MM.1S (cell line): ENCODE data around the gene METTL27.
"Not testable (repeated sequence)": the region's sequence is repeated elsewhere in the genome, so short reads cannot be mapped to it uniquely, and the experiment has no call there.

Experiments
- DNase-seq: peaks from one replicate; pipeline ENCODE4 v3.0.0-alpha.2; 2015
- H2AFZ ChIP-seq: fragments of 300-600 bp; sonication (generic); 2 replicates; pipeline ENCODE4 v1.6.0; 2016; ENCODE audit warnings: antibody characterized with exemption, low read length
- H3F3A ChIP-seq: fragments of 300-600 bp; sonication (generic); 2 replicates; pipeline ENCODE4 v1.6.1; 2016; ENCODE audit warnings: mild to moderate bottlenecking, antibody characterized with exemption, low read length, moderate library complexity, mixed read lengths; ENCODE audit not compliant: insufficient read depth
- H3K27ac ChIP-seq: fragments of 300-600 bp; sonication (generic); 2 replicates; pipeline ENCODE4 v1.5.1; 2016; ENCODE audit warnings: mild to moderate bottlenecking, low read length
- H3K27me3 ChIP-seq: fragments of 300-600 bp; sonication (generic); replicated peaks from 2 replicates; pipeline ENCODE4 v1.6.0; 2016; ENCODE audit warnings: low read length; ENCODE audit not compliant: insufficient read depth
- H3K36me3 ChIP-seq: fragments of 300-600 bp; sonication (generic); replicated peaks from 2 replicates; pipeline ENCODE4 v1.6.1; 2016; ENCODE audit warnings: mild to moderate bottlenecking, low read length, mixed read lengths; ENCODE audit not compliant: insufficient read depth
- H3K4me1 ChIP-seq: fragments of 300-600 bp; sonication (generic); 2 replicates; pipeline ENCODE4 v1.6.1; 2016; ENCODE audit warnings: low read length, mixed read lengths
- H3K4me2 ChIP-seq: fragments of 300-600 bp; sonication (generic); 2 replicates; pipeline ENCODE4 v1.6.0; 2016; ENCODE audit warnings: low read depth, low read length
- H3K4me3 ChIP-seq: fragments of 300-600 bp; sonication (generic); 2 replicates; pipeline ENCODE4 v1.5.1; 2016; ENCODE audit warnings: low read length, mixed read lengths
- H3K79me2 ChIP-seq: fragments of 300-600 bp; sonication (generic); 2 replicates; pipeline ENCODE4 v1.6.1; 2016; ENCODE audit warnings: mixed run types, low read length, mixed read lengths
- H3K9ac ChIP-seq: fragments of 300-600 bp; sonication (generic); 2 replicates; pipeline ENCODE4 v1.6.1; 2016; ENCODE audit warnings: low read length, mixed read lengths
- H3K9me2 ChIP-seq: fragments of 300-600 bp; sonication (generic); replicated peaks from 2 replicates; pipeline ENCODE4 v1.6.1; 2016; ENCODE audit warnings: mild to moderate bottlenecking, low read length, mixed read lengths; ENCODE audit not compliant: insufficient read depth
- H3K9me3 ChIP-seq: fragments of 300-600 bp; sonication (generic); replicated peaks from 2 replicates; pipeline ENCODE4 v1.6.1; 2016; ENCODE audit warnings: mild to moderate bottlenecking, low read length, mixed read lengths; ENCODE audit not compliant: insufficient read depth
- H4K20me1 ChIP-seq: fragments of 300-600 bp; sonication (generic); 2 replicates; pipeline ENCODE4 v1.6.1; 2016; ENCODE audit warnings: mild to moderate bottlenecking, low read length, moderate library complexity, mixed read lengths; ENCODE audit not compliant: insufficient read depth
- CTCF ChIP-seq: fragments of 300-600 bp; sonication (generic); IDR thresholded peaks from 2 replicates; pipeline ENCODE4 v1.5.1; 2016; ENCODE audit warnings: antibody characterized with exemption, low read length, mixed read lengths
- EZH2 ChIP-seq: fragments of 300-600 bp; sonication (generic); optimal IDR thresholded peaks from 2 replicates; pipeline ENCODE3; 2017; ENCODE audit warnings: low read depth, mild to moderate bottlenecking, antibody characterized with exemption, low read length, mixed read lengths
- EZH2phosphoT487 ChIP-seq: fragments of 300-600 bp; sonication (generic); IDR thresholded peaks from 2 replicates; pipeline ENCODE4 v1.6.1; 2018; ENCODE audit warnings: antibody characterized with exemption, low read length

The METTL27 gene

GRCh38 chr7:73885433-73885974, 43.2 kb upstream of the METTL27 start:
- no peak overlapping the region for H3K27ac ChIP-seq
- no peaks in the 10 kb centered on the region for H4K20me1 ChIP-seq
- H3K79me2 ChIP-seq: no peaks in the 10 kb centered on the region
- H3F3A ChIP-seq: no peaks in the 10 kb centered on the region
- H3K4me2 ChIP-seq: no peak overlapping the region
- H3K9ac ChIP-seq: no peak overlapping the region
- H3K9me2 ChIP-seq: no peaks in the 10 kb centered on the region
- H2AFZ ChIP-seq: no peak overlapping the region
- no peaks in the 10 kb centered on the region for H3K9me3 ChIP-seq
- H3K27me3 ChIP-seq: peaks cover 29% of the 10 kb centered on the region
- H3K4me1 ChIP-seq: no peaks in the 10 kb centered on the region
- no peak overlapping the region for H3K4me3 ChIP-seq
- TF ChIP-seq EZH2phosphoT487 (no peak), EZH2 (no peak), CTCF (no peak)
- H3K36me3 ChIP-seq: no peaks in the 10 kb centered on the region
- DNase-seq: no peak

GRCh38 chr7:73884867-73885422, 42.6 kb upstream of the METTL27 start:
- H3F3A ChIP-seq, H3K4me2 ChIP-seq, H3K79me2 ChIP-seq, H2AFZ ChIP-seq, H4K20me1 ChIP-seq, H3K36me3 ChIP-seq, H3K9me2 ChIP-seq, H3K9me3 ChIP-seq, DNase-seq, H3K4me1 ChIP-seq, H3K9ac ChIP-seq, H3K4me3 ChIP-seq, H3K27ac ChIP-seq: not testable (repeated sequence)
- H3K27me3 ChIP-seq: peaks cover 35% of the 10 kb centered on the region

GRCh38 chr7:73882047-73882402, 39.7 kb upstream of the METTL27 start:
- H3K9me2 ChIP-seq: no peaks in the 10 kb centered on the region
- H3K27ac ChIP-seq: no peak overlapping the region
- DNase-seq: no peak
- TF ChIP-seq EZH2 (no peak), EZH2phosphoT487 (no peak), CTCF (no peak)
- no peaks in the 10 kb centered on the region for H3F3A ChIP-seq
- H4K20me1 ChIP-seq: no peaks in the 10 kb centered on the region
- H2AFZ ChIP-seq: no peak overlapping the region
- H3K4me1 ChIP-seq: no peaks in the 10 kb centered on the region
- no peaks in the 10 kb centered on the region for H3K36me3 ChIP-seq
- H3K27me3 ChIP-seq: peaks cover 52% of the 10 kb centered on the region
- no peak overlapping the region for H3K9ac ChIP-seq
- H3K4me3 ChIP-seq: no peak overlapping the region
- H3K79me2 ChIP-seq: no peaks in the 10 kb centered on the region
- no peaks in the 10 kb centered on the region for H3K9me3 ChIP-seq
- no peak overlapping the region for H3K4me2 ChIP-seq

- H3K9me2 ChIP-seq: no peaks in the 10 kb centered on the region
- H3K79me2 ChIP-seq: no peaks in the 10 kb centered on the region
- H3K4me1 ChIP-seq: no peaks in the 10 kb centered on the region
- H3K4me3 ChIP-seq: no peak overlapping the region
- no peaks in the 10 kb centered on the region for H3K36me3 ChIP-seq
- no peak overlapping the region for H3K9ac ChIP-seq
- no peak overlapping the region for H3K27ac ChIP-seq
- H3K4me2 ChIP-seq: no peak overlapping the region
- no peaks in the 10 kb centered on the region for H4K20me1 ChIP-seq
- TF ChIP-seq EZH2 (no peak), EZH2phosphoT487 (no peak), CTCF (no peak)
- H3K27me3 ChIP-seq: peaks cover 55% of the 10 kb centered on the region
- DNase-seq: no peak
- H3K9me3 ChIP-seq: no peaks in the 10 kb centered on the region
- no peaks in the 10 kb centered on the region for H3F3A ChIP-seq
- no peak overlapping the region for H2AFZ ChIP-seq
Measured at GRCh38 chr7:73881352-73882046, 39.2 kb upstream of the METTL27 start.
